Stimulated activated memory B cell treated with anti-CD40 and anti-IgM and Interleukin-4, amounts not matched to agents 10 μg/mL and 1 μg/mL and 100 μg/mL, for 72 hours (primary cell): ENCODE measurements around the gene GRB2.

Experiments
- ATAC-seq: fragments of 150-1000 bp; cut with Tn5 transposase; 2 replicates; pipeline ENCODE4 v1.10.0; 2021
- H3K27ac Mint-ChIP-seq: one replicate; pipeline ENCODE4 v1.8.0; 2022; ENCODE audit warnings: mild to moderate bottlenecking, mixed read lengths
- H3K27me3 Mint-ChIP-seq: one replicate; pipeline ENCODE4 v1.8.0; 2022; ENCODE audit warnings: mixed read lengths
- H3K36me3 Mint-ChIP-seq: one replicate; pipeline ENCODE4 v1.8.0; 2022; ENCODE audit warnings: mixed read lengths
- H3K4me1 Mint-ChIP-seq: one replicate; pipeline ENCODE4 v1.8.0; 2022; ENCODE audit warnings: mixed read lengths
- H3K4me3 Mint-ChIP-seq: one replicate; pipeline ENCODE4 v1.8.0; 2022; ENCODE audit warnings: mild to moderate bottlenecking, moderate library complexity, mixed read lengths
- H3K9me3 Mint-ChIP-seq: one replicate; pipeline ENCODE4 v1.8.0; 2022; ENCODE audit warnings: mixed read lengths

Gene GRB2

GRCh38 chr17:75339971-75340370, 65.5 kb downstream of the GRB2 start:
- Mint-ChIP-seq H3K36me3 (peaks cover 18% of the 10 kb centered on the region), H3K27ac (peak overlapping the region; percentile 86), H3K4me3 (peak overlapping the region; percentile 34), H3K9me3 (no peaks in the 10 kb centered on the region), H3K27me3 (no peaks in the 10 kb centered on the region), H3K4me1 (peaks cover 88% of the 10 kb centered on the region)
- no peak for ATAC-seq

- peaks cover 22% of the 10 kb centered on the region for H3K36me3 Mint-ChIP-seq
Observed at GRCh38 chr17:75338335-75338734, 67.1 kb downstream of the GRB2 start.

GRCh38 chr17:75335315-75335714, 70.2 kb downstream of the GRB2 start:
- Mint-ChIP-seq H3K4me1 (peaks cover 76% of the 10 kb centered on the region), H3K27ac (no peak overlapping the region), H3K4me3 (no peak overlapping the region), H3K27me3 (no peaks in the 10 kb centered on the region), H3K36me3 (peaks cover 38% of the 10 kb centered on the region), H3K9me3 (no peaks in the 10 kb centered on the region)
- no peak for ATAC-seq

More at GRCh38 chr17:75338335-75338734, 67.1 kb downstream of the GRB2 start:
- Mint-ChIP-seq H3K27me3 (no peaks in the 10 kb centered on the region), H3K4me1 (peaks cover 82% of the 10 kb centered on the region), H3K4me3 (peak overlapping the region; percentile 59), H3K27ac (peak overlapping the region; percentile 86), H3K9me3 (no peaks in the 10 kb centered on the region)
- no peak for ATAC-seq

DNA sequence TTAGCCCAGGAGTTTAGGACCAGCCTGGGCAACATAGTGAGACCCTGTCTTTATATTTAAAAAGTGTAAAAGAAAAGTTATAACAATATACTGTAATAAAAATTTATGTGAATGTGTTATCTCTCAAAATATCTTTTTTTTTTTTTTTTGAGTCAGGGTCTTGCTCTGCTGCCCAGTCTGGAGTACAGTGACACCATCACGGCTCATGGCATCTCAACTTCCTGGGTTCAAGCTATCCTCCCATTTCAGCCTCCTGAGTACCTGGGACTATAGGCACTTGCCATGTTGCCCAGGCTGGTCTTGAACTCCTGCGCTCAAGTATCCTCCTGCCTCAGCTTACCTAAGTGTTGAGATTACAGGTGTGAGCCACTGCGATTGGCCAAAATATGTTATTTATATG, 70.8 kb downstream of the GRB2 start:
- H3K4me1 Mint-ChIP-seq = peaks cover 72% of the 10 kb centered on the region
- no peak for ATAC-seq
- no peak overlapping the region for H3K4me3 Mint-ChIP-seq
- peaks cover 36% of the 10 kb centered on the region for H3K36me3 Mint-ChIP-seq
- H3K27me3 Mint-ChIP-seq = no peaks in the 10 kb centered on the region
- no peaks in the 10 kb centered on the region for H3K9me3 Mint-ChIP-seq
- H3K27ac Mint-ChIP-seq = no peak overlapping the region

GRCh38 chr17:75331671-75332070, 73.8 kb downstream of the GRB2 start:
- no peaks in the 10 kb centered on the region for H3K27me3 Mint-ChIP-seq
- peaks cover 35% of the 10 kb centered on the region for H3K36me3 Mint-ChIP-seq
- no peak overlapping the region for H3K4me3 Mint-ChIP-seq
- peaks cover 58% of the 10 kb centered on the region for H3K4me1 Mint-ChIP-seq
- no peaks in the 10 kb centered on the region for H3K9me3 Mint-ChIP-seq
- H3K27ac Mint-ChIP-seq = no peak overlapping the region
- no peak for ATAC-seq

GRCh38 chr17:75327757-75328156, 77.7 kb downstream of the GRB2 start:
- peaks cover 59% of the 10 kb centered on the region for H3K4me1 Mint-ChIP-seq
- peak overlapping the region; percentile 79 for H3K27ac Mint-ChIP-seq
- peaks cover 52% of the 10 kb centered on the region for H3K36me3 Mint-ChIP-seq
- no peak for ATAC-seq
- no peak overlapping the region for H3K4me3 Mint-ChIP-seq
- no peaks in the 10 kb centered on the region for H3K27me3 Mint-ChIP-seq
- no peaks in the 10 kb centered on the region for H3K9me3 Mint-ChIP-seq

DNA sequence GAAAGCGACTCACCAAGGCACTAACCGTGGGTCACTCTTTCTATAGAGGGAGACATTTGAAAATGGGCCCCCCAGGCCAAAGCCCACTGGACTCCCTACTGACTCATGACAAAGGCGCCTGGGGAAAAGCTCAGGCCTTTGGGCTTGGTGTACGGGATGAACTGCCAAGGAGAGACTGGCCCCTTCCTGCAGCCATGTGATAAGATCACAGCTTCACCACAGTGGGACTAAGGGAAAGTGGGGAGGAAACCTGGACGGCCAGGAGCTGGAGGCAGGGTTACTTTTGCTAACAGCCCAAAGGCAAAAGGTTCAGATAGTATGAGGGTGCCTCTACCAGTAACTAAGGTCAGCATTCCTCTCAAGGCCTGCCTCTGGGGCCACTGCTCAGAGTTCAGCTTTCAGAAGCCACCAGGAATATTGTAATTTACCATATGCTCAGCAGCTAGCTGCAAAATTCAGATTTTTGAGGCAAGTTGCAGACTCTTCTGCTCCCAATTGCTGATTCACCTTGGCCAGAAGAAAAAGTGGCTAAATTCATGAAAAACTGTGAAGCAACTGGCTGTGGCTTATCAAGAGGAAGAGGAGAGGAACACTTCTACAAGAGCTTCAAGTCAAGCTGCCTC, 79.1 kb downstream of the GRB2 start:
- peak overlapping the region; percentile 23 for H3K4me3 Mint-ChIP-seq
- ATAC-seq = no peak
- H3K4me1 Mint-ChIP-seq = peaks cover 46% of the 10 kb centered on the region
- H3K27ac Mint-ChIP-seq = peak overlapping the region; percentile 79
- H3K9me3 Mint-ChIP-seq = no peaks in the 10 kb centered on the region
- H3K36me3 Mint-ChIP-seq = peaks cover 52% of the 10 kb centered on the region
- no peaks in the 10 kb centered on the region for H3K27me3 Mint-ChIP-seq

DNA sequence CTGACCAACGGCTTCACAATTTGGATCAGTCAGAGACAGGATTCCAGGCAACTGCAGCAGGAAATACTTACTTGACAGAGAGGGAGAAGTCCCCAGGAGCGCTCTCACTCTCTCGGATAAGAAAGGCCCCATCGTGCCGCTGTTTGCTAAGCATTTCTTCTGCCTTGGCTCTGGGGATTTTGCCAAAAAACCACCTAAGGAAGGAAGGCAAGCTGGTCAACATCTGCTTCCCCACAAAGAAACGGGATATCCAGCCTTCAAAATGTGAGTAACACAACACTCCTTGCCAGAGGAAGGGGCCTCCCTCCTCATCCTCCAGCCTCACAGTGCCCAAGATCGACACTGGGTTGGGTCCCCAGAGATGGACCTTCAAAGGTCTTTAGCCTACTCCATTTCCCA, 79.7 kb downstream of the GRB2 start:
- H3K9me3 Mint-ChIP-seq = no peaks in the 10 kb centered on the region
- peak overlapping the region; percentile 23 for H3K4me3 Mint-ChIP-seq
- no peaks in the 10 kb centered on the region for H3K27me3 Mint-ChIP-seq
- H3K36me3 Mint-ChIP-seq = peaks cover 54% of the 10 kb centered on the region
- ATAC-seq = no peak
- H3K27ac Mint-ChIP-seq = peak overlapping the region; percentile 79
- peaks cover 46% of the 10 kb centered on the region for H3K4me1 Mint-ChIP-seq

- Mint-ChIP-seq H3K36me3 (peaks cover 53% of the 10 kb centered on the region), H3K4me3 (no peak overlapping the region)
Observed at GRCh38 chr17:75325348-75325747, 80.1 kb downstream of the GRB2 start.

GRCh38 chr17:75321506-75321905, 84.0 kb downstream of the GRB2 start:
- Mint-ChIP-seq H3K4me3 (no peak overlapping the region), H3K36me3 (peaks cover 73% of the 10 kb centered on the region), H3K27me3 (no peaks in the 10 kb centered on the region), H3K9me3 (no peaks in the 10 kb centered on the region), H3K27ac (peak overlapping the region; percentile 86), H3K4me1 (peaks cover 66% of the 10 kb centered on the region)
- no peak for ATAC-seq

More at GRCh38 chr17:75325348-75325747, 80.1 kb downstream of the GRB2 start:
- Mint-ChIP-seq H3K27me3 (no peaks in the 10 kb centered on the region), H3K4me1 (peaks cover 46% of the 10 kb centered on the region), H3K27ac (peak overlapping the region; percentile 79), H3K9me3 (no peaks in the 10 kb centered on the region)
- no peak for ATAC-seq

DNA sequence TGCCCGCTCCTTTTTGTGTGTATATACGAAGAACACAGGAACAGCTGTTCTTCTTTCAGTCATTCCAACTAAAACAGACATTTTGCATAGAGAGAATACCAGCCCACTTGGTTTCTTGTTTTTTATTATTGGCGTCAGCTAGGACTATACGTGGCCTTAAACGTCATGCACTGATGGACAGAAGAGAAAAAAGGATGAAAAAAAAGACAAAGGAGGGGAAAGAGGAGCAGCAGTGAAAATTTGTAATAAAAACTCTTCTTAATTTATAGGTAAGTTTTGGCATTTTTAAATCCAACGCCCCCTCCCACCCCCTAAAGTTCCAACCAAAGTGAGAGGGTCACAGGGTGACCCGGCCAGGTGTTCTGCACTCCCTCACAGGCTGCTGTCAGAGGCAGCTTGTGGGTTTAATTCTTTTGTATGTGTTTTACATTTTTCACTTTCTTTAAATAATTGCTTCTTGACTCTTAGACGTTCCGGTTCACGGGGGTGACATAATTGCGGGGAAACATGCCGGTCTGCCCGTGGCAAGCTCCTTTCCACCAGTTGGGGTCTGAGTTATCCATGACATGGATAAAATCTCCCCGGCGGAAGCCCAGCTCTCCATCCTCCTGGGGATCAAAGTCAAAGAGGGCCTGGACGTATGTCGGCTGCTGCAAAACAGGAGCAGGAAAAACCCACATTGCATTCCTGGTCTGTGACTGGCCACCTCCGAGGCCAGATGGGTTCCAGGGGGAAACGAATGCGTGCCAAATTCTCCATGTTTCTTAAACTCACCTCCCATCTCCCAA, 85.4 kb downstream of the GRB2 start:
- Mint-ChIP-seq H3K4me3 (peak overlapping the region; percentile 60), H3K27me3 (no peaks in the 10 kb centered on the region), H3K36me3 (peaks cover 59% of the 10 kb centered on the region), H3K27ac (peak overlapping the region; percentile 86), H3K4me1 (peaks cover 66% of the 10 kb centered on the region), H3K9me3 (no peaks in the 10 kb centered on the region)
- ATAC-seq = peak; percentile 77

DNA sequence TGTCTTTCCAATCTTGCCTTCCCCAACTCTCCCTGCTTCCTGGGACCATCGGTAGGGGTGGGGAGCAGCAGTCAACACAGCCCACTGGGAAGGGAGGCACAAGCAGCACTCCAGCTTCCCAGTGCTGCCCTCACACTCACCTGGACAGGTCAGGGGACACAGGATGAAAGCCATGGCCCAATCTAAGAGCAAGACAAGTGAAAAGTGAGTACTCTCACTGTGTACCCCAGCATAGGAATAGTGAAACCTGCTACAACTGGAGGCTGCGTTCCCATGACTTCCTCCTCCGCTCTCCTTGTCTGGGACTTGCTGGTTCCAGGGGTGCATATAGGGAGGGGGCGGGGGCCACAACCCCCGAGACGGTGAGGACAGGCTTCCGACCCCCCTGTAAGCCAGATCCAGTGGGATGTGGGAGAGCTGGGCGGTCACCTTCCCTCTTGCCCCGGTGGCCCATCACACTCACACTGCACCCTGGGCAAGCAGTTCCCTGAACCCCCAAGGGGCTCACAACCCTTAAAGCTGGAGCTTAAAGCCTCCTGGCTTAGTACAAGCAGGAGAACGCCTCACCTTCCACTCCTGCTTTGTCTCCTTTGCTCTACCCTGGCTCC, 86.8 kb downstream of the GRB2 start:
- peaks cover 60% of the 10 kb centered on the region for H3K36me3 Mint-ChIP-seq

DNA sequence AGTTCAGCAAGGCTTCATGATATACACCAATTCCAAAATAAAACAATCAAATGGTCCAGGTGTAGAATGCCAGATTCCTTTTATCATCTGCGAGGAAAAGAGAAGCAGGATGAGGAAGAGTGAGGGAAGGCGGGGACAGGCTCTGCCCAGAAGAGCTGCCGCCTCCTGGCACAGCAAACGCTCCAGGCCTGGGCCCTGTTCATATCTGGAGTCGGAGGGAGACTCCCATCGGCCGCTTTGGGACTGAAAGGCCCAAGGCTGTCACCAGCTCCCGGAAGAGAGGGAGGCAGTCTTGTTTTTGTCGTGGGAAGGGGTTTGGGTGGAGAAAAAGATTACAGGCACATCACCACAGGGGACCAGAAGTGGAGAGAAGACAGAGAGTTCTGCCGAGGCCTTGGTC, 87.3 kb downstream of the GRB2 start:
- no peaks in the 10 kb centered on the region for H3K9me3 Mint-ChIP-seq

More for the DNA sequence above, 86.8 kb downstream of the GRB2 start:
- ATAC-seq = no peak
- Mint-ChIP-seq H3K4me1 (peaks cover 77% of the 10 kb centered on the region), H3K27ac (peak overlapping the region; percentile 86), H3K4me3 (peak overlapping the region; percentile 41), H3K27me3 (no peaks in the 10 kb centered on the region), H3K9me3 (no peaks in the 10 kb centered on the region)

GRCh38 chr17:75317671-75318070, 87.8 kb downstream of the GRB2 start:
- no peak for ATAC-seq
- H3K27me3 Mint-ChIP-seq = no peaks in the 10 kb centered on the region
- H3K36me3 Mint-ChIP-seq = peaks cover 54% of the 10 kb centered on the region
- no peaks in the 10 kb centered on the region for H3K9me3 Mint-ChIP-seq
- H3K27ac Mint-ChIP-seq = peak overlapping the region; percentile 86
- peaks cover 77% of the 10 kb centered on the region for H3K4me1 Mint-ChIP-seq
- H3K4me3 Mint-ChIP-seq = no peak overlapping the region

More for the DNA sequence above, 87.3 kb downstream of the GRB2 start:
- Mint-ChIP-seq H3K27me3 (no peaks in the 10 kb centered on the region), H3K4me1 (peaks cover 77% of the 10 kb centered on the region), H3K36me3 (peaks cover 60% of the 10 kb centered on the region), H3K4me3 (no peak overlapping the region), H3K27ac (peak overlapping the region; percentile 86)
- ATAC-seq = no peak

- Mint-ChIP-seq H3K4me1 (peaks cover 88% of the 10 kb centered on the region), H3K36me3 (peaks cover 43% of the 10 kb centered on the region), H3K4me3 (peak overlapping the region; percentile 38), H3K9me3 (no peaks in the 10 kb centered on the region), H3K27me3 (no peaks in the 10 kb centered on the region), H3K27ac (peak overlapping the region; percentile 86)
- ATAC-seq = no peak
Observed at GRCh38 chr17:75316253-75316652, 89.2 kb downstream of the GRB2 start.
